GM12865 (cell line): ENCODE results near the gene DGKA.

Source experiments
- DNase-seq: peaks from one replicate; pipeline ENCODE4 v3.0.0; 2010; ENCODE audit warnings: low read depth
- H3K4me3 ChIP-seq: 2 replicates; pipeline ENCODE4 v1.5.1; 2011; ENCODE audit warnings: mild to moderate bottlenecking, low read depth, low read length, control low read depth
- TF ChIP-seq, protein P1 (sequence below): IDR thresholded peaks from 2 replicates; pipeline ENCODE4 v1.5.1; 2011; ENCODE audit warnings: low read length, control low read depth, low read depth, inconsistent platforms; ENCODE audit not compliant: insufficient read depth; ENCODE audit errors: missing control alignments

DGKA gene

DNA sequence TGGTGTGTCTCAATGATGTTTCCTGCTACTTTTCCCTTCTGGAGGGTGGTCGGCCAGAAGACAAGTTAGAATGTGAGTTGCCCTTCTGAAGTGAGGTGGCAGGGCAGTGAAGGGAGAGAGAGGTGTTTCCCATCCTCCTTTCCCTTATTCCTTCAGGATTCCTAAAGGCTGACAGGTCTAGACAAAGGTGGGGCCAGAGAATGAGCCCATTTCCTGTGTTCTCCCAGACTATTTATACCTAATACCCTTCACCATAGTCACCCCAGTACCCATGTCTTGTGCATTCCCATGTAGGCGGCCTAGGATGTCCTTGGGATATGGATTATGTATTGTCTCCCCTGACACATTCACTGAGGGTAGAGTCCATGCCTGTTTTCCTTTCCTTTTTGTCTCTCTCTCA is 7.0 kb downstream of the DGKA start:
- TF ChIP-seq, protein P1, sequence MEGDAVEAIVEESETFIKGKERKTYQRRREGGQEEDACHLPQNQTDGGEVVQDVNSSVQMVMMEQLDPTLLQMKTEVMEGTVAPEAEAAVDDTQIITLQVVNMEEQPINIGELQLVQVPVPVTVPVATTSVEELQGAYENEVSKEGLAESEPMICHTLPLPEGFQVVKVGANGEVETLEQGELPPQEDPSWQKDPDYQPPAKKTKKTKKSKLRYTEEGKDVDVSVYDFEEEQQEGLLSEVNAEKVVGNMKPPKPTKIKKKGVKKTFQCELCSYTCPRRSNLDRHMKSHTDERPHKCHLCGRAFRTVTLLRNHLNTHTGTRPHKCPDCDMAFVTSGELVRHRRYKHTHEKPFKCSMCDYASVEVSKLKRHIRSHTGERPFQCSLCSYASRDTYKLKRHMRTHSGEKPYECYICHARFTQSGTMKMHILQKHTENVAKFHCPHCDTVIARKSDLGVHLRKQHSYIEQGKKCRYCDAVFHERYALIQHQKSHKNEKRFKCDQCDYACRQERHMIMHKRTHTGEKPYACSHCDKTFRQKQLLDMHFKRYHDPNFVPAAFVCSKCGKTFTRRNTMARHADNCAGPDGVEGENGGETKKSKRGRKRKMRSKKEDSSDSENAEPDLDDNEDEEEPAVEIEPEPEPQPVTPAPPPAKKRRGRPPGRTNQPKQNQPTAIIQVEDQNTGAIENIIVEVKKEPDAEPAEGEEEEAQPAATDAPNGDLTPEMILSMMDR = no peak
- DNase-seq = no peak
- H3K4me3 ChIP-seq = no peak overlapping the region

GRCh38 chr12:55938826-55939501 is 8.0 kb downstream of the DGKA start:
- no peak overlapping the region for H3K4me3 ChIP-seq
- DNase-seq = no peak
- TF ChIP-seq, protein P1 = no peak

- H3K4me3 ChIP-seq = no peak overlapping the region
- peak; percentile 91 for DNase-seq
- TF ChIP-seq, protein P1 = peak; percentile 96
Observed at GRCh38 chr12:55940065-55940732, 9.2 kb downstream of the DGKA start.

- no peak overlapping the region for H3K4me3 ChIP-seq
- TF ChIP-seq, protein P1 = no peak
- no peak for DNase-seq
Observed at GRCh38 chr12:55942055-55942454, 11.1 kb downstream of the DGKA start.

- TF ChIP-seq, protein P1 = no peak
- DNase-seq = no peak
- no peak overlapping the region for H3K4me3 ChIP-seq
Observed at GRCh38 chr12:55942577-55943136, 11.7 kb downstream of the DGKA start.

DNA sequence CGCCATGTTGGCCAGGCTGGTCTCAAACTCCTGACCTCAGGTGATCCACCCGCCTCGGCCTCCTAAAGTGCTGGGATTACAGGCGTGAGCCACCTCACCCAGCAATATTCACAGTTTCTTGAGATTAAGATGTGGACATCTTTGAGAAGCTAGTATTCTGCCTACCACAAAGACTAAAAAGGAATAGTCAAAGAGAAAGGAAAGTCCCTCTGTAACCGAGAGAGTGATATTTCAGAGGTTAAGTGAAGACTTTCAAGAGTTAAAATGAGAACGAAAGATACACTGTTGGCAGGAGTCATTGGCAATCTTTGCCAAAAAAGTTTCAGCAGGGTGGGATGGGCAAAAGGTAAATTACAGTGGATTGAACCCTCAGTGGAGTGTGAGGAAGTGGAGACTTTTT is 15.6 kb downstream of the DGKA start:
- TF ChIP-seq, protein P1 = no peak
- H3K4me3 ChIP-seq = no peak overlapping the region
- peak; percentile 59 for DNase-seq

DNA sequence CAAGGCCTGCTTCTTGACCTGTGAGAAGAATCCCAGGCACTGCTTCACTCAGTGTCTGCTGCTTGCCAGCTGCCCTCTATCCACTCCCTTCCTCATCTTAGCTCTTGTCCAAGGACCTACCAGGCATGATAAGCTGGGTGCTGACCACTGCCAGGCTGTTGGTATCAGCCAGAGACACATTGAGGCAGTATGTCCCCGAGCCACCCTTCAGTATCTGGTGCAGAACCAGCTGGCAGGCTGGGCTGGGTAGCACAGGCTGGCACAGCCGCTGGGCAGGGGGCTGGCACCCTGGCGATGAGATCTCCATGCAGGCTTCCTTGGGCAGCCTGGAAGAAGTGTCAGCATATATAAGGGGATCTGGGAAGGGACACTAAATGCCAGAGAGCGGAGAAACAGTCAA is 24.4 kb downstream of the DGKA start:
- H3K4me3 ChIP-seq = no peak overlapping the region
- TF ChIP-seq, protein P1 = no peak
- no peak for DNase-seq
